HepG2 (cell line): ENCODE data around the gene ZBTB9. TPM values are rescaled to one million over a fixed set of nuclear protein-coding genes. Genes with fewer than 3 reads are reported as not detected.

Source experiments
- ATAC-seq: fragments of 200-7000 bp; cut with Tn5 transposase; 3 replicates; pipeline ENCODE4 v1.9.1; 2020; ENCODE audit warnings: mild to moderate bottlenecking, moderate library complexity
- BruUV-seq: library from RNA; stranded (reverse); fragments of 400-500 nt; replicated peaks from 2 replicates; lab custom pipeline; 2021; lab: Mats Ljungman, UMichigan
- CTCF ChIA-PET: fragments of 300-600 bp; formaldehyde crosslinking; extraction: SDS; loops from one replicate; lab custom pipeline; 2021; ENCODE audit warnings: low total read pairs, inconsistent platforms, low intra/inter-chr PET ratio; lab: Yijun Ruan, JAX
- POLR2A ChIA-PET: fragments of 350-600 bp; sonication (Branson Sonifier 250); formaldehyde crosslinking; loops from one replicate; lab custom pipeline; 2020; ENCODE audit warnings: antibody characterized with exemption, inconsistent platforms; lab: Yijun Ruan, JAX
- DNase-seq: peaks from one replicate; pipeline ENCODE4 v3.0.0-alpha.2; 2015; ENCODE audit warnings: low spot score
- FAIRE-seq: peaks from 3 replicates; lab custom pipeline; 2011; peaks lifted over from hg19 to GRCh38; lab: Jason Lieb, UNC
- H2AFZ ChIP-seq: one replicate; pipeline ENCODE4 v1.6.1; 2011; ENCODE audit warnings: low read length, inconsistent platforms
- H3K27ac ChIP-seq: fragments of 300-600 bp; 3 replicates; pipeline ENCODE4 v1.8.0; 2011; ENCODE audit warnings: mixed run types, mild to moderate bottlenecking, mixed read lengths, low read length, inconsistent platforms; ENCODE audit not compliant: insufficient read depth; ENCODE audit errors: extremely low read length
- H3K27me3 ChIP-seq, 2 experiments: fragments of 200-600 bp in 1 of 2; 2 replicates in 1 of 2; 3 replicates in 1 of 2; pipeline versions ENCODE4 v1.6.0 to v1.8.0; 2011; ENCODE audit warnings: low read length in 2 of 2, mild to moderate bottlenecking in 2 of 2, moderate library complexity in 2 of 2, inconsistent platforms in 1 of 2; ENCODE audit not compliant: insufficient read depth in 2 of 2, control insufficient read depth in 1 of 2
- H3K36me3 ChIP-seq, 2 experiments: fragments of 200-600 bp in 1 of 2; replicated peaks in 1 of 2; 2 replicates in 1 of 2; 3 replicates in 1 of 2; pipeline versions ENCODE4 v1.5.1 to v1.8.0; 2011; ENCODE audit warnings: low read length in 2 of 2, inconsistent platforms in 1 of 2; ENCODE audit not compliant: insufficient read depth in 2 of 2, control insufficient read depth in 1 of 2
- H3K4me1 ChIP-seq: 2 replicates; pipeline ENCODE4 v1.5.1; 2012; ENCODE audit warnings: low read length, inconsistent platforms; ENCODE audit not compliant: insufficient read depth
- H3K4me2 ChIP-seq: 2 replicates; pipeline ENCODE4 v1.6.0; 2011; ENCODE audit warnings: low read depth, low read length, inconsistent platforms
- H3K4me3 ChIP-seq, 3 experiments: fragments of 200-600 bp in 1 of 3; sonication (generic), shearing (Covaris generic) in 1 of 3; replicated peaks in 1 of 3; 2 replicates each; pipeline ENCODE4 v1.5.1; 2011 to 2016; ENCODE audit warnings: low read length in 3 of 3, inconsistent platforms in 2 of 3, low read depth in 2 of 3, mild to moderate bottlenecking in 2 of 3, control low read depth in 1 of 3, mixed read lengths in 1 of 3; ENCODE audit not compliant: insufficient read depth in 1 of 3
- H3K79me2 ChIP-seq: one replicate; pipeline ENCODE4 v1.6.1; 2011; ENCODE audit warnings: low read length, inconsistent platforms; ENCODE audit not compliant: insufficient read depth
- H3K9ac ChIP-seq: 2 replicates; pipeline ENCODE4 v1.6.0; 2011; ENCODE audit warnings: mild to moderate bottlenecking, low read depth, low read length, inconsistent platforms; ENCODE audit not compliant: insufficient read depth
- H3K9me3 ChIP-seq: 2 replicates; pipeline ENCODE4 v1.5.1; 2012; ENCODE audit warnings: mild to moderate bottlenecking, low read length
- H4K20me1 ChIP-seq: 2 replicates; pipeline ENCODE4 v1.6.0; 2011; ENCODE audit warnings: inconsistent platforms, mild to moderate bottlenecking, low read length, moderate library complexity; ENCODE audit not compliant: insufficient read depth
- ARID3A ChIP-seq: IDR thresholded peaks from 2 replicates; pipeline ENCODE4 v1.6.1; 2012; ENCODE audit warnings: low read depth, low read length, improper control_type of control experiment
- FOXO4 ChIP-seq: sonication (generic); formaldehyde crosslinking; conservative IDR thresholded peaks from 2 replicates; pipeline ENCODE4 v1.8.1; 2023; ENCODE audit warnings: missing genetic modification reagents
- PAF1 ChIP-seq: IDR thresholded peaks from 2 replicates; pipeline ENCODE4 v1.6.1; 2016; ENCODE audit warnings: missing genetic modification reagents, missing compliant biosample characterization
- ZNF891 ChIP-seq: sonication (generic); formaldehyde crosslinking; IDR thresholded peaks from 2 replicates; pipeline ENCODE4 v1.5.0; 2020; ENCODE audit warnings: mild to moderate bottlenecking, missing genetic modification reagents
- WGBS: methylation state at CpG from one replicate; pipeline ENCODE4 v1.1.6; 2017; ENCODE audit warnings: low lambda C conversion rate; 5-methylcytosine and 5-hydroxymethylcytosine counted together
- in situ Hi-C: cut with HindIII; loops from 2 replicates; pipeline ENCODE4 v1.10.0; 2017; ENCODE audit warnings: low pct_unique_long_range_greater_than_20kb; ENCODE audit not compliant: extremely low pct_ligation_motif_present
- intact Hi-C: fragments of 100-400 bp; cut with micrococcal nuclease; formaldehyde crosslinking; loops from one replicate; pipeline ENCODE4 v1.10.0; 2022; ENCODE audit not compliant: unreplicated experiment
- polyA plus RNA-seq, 8 experiments: library from polyadenylated mRNA; depleted of rRNA in 3 of 8; stranded (reverse) in 7 of 8; unstranded in 1 of 8; fragments of >200 nt; fragmentation: Illumina TruSeq in 4 of 8; extraction: Trizol in 4 of 8; gene quantifications; 2 replicates each; pipeline versions ENCODE4 v1.2.1 to v1.2.3, GENCODE V29; 2011 to 2016; ENCODE audit warnings: low read depth in 4 of 8, missing spikeins in 1 of 8, mixed read lengths in 1 of 8; ENCODE audit not compliant: insufficient read depth in 1 of 8
- total RNA-seq, 5 experiments: library from RNA; depleted of rRNA; stranded (reverse); fragments of >200 nt; fragmentation: Illumina TruSeq; extraction: Trizol; gene quantifications; 2 replicates each; pipeline ENCODE4 v1.2.3, GENCODE V29; 2016; ENCODE audit warnings: low read depth in 1 of 5
- TF ChIP-seq, protein P1 (sequence below): sonication (generic); formaldehyde crosslinking; IDR thresholded peaks from 2 replicates; pipeline ENCODE4 v1.4.0; 2020; ENCODE audit warnings: mild to moderate bottlenecking, missing genetic modification reagents
- TF ChIP-seq, protein P2 (sequence below): sonication (generic); formaldehyde crosslinking; IDR thresholded peaks from 2 replicates; pipeline ENCODE4 v1.5.1; 2020; ENCODE audit warnings: missing genetic modification reagents, mild to moderate bottlenecking, borderline replicate concordance

Gene ZBTB9
- total and polyA plus RNA-seq, 2 of the 13 experiments (the other 11 are each of a cell fraction or from before 2014, with no cell fraction given) = 5.3 to 9.2 TPM

GRCh38 chr6:33452496-33452895 lies 1.9 kb upstream of the ZBTB9 start (continued):
- TF ChIP-seq, protein P1, sequence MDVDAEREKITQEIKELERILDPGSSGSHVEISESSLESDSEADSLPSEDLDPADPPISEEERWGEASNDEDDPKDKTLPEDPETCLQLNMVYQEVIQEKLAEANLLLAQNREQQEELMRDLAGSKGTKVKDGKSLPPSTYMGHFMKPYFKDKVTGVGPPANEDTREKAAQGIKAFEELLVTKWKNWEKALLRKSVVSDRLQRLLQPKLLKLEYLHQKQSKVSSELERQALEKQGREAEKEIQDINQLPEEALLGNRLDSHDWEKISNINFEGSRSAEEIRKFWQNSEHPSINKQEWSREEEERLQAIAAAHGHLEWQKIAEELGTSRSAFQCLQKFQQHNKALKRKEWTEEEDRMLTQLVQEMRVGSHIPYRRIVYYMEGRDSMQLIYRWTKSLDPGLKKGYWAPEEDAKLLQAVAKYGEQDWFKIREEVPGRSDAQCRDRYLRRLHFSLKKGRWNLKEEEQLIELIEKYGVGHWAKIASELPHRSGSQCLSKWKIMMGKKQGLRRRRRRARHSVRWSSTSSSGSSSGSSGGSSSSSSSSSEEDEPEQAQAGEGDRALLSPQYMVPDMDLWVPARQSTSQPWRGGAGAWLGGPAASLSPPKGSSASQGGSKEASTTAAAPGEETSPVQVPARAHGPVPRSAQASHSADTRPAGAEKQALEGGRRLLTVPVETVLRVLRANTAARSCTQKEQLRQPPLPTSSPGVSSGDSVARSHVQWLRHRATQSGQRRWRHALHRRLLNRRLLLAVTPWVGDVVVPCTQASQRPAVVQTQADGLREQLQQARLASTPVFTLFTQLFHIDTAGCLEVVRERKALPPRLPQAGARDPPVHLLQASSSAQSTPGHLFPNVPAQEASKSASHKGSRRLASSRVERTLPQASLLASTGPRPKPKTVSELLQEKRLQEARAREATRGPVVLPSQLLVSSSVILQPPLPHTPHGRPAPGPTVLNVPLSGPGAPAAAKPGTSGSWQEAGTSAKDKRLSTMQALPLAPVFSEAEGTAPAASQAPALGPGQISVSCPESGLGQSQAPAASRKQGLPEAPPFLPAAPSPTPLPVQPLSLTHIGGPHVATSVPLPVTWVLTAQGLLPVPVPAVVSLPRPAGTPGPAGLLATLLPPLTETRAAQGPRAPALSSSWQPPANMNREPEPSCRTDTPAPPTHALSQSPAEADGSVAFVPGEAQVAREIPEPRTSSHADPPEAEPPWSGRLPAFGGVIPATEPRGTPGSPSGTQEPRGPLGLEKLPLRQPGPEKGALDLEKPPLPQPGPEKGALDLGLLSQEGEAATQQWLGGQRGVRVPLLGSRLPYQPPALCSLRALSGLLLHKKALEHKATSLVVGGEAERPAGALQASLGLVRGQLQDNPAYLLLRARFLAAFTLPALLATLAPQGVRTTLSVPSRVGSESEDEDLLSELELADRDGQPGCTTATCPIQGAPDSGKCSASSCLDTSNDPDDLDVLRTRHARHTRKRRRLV (CRISPR knock-in tag) = no peak
- TF ChIP-seq ZNF891 (CRISPR knock-in tag) = no peak
- TF ChIP-seq PAF1 = no peak
- no peak for TF ChIP-seq FOXO4
- TF ChIP-seq, all 625 proteins: peak for 0

DNA sequence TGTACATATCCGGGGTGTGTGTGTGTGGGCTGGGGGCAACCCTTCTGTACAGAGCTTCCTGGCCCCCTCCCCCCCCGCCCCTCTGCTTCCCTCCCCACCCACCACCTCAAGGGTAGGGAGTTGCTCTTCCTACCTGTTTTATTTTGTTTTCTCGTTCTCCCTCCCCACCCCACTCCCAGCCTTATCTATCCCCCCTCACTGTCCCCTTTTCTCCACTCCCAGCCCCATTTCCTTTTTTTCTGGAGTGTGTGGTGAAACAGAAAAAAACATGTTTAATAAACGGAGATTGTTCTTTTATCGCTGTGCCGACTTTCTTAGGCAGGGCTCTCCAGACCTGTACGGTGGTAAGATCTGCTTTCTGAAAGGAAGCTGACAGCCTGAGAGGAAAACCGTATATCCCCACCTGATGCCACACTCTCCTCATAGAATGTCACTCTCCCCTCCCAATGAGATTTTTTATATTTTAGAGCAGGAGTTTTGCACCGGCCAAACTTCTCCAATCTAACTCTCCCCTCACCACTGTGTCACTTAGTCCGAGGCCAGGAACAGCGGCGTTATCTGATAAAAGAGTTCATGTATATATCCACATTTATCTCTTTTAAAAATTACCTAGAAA lies 875 bp upstream of the ZBTB9 start:
- no peaks in the 10 kb centered on the region for H3K9me3 ChIP-seq
- H3K4me3 ChIP-seq = peak overlapping the region; percentile 92 to 100 (median 95)
- H3K79me2 ChIP-seq = peaks cover 15% of the 10 kb centered on the region
- FAIRE-seq = no peak
- ATAC-seq = no peak
- peaks cover 0 to 9% of the 10 kb centered on the region in 2 experiments; a peak in 3 of 5 replicates for H3K36me3 ChIP-seq
- no peaks in the 10 kb centered on the region for H4K20me1 ChIP-seq
- ChIA-PET POLR2A (interaction anchor here (0.9 to 2.0 kb wide), 14 partner anchors 9 to 482 kb away, joined by 3 to 17 read pairs (median 6); partner anchors contain the start of genes BAK1, CUTA, RING1 and RPS18), CTCF (no interaction called here)
- DNase-seq = no peak
- peak overlapping the region; percentile 85 for H3K9ac ChIP-seq
- intact Hi-C loops (loop anchor here (1.0 kb wide), 2 partner anchors 25 to 127 kb away; partner anchors contain the start of gene BAK1), in situ Hi-C loops (no loop called here)
- BruUV-seq = no TSS peak
- H3K4me2 ChIP-seq = peak overlapping the region; percentile 98
- H3K27ac ChIP-seq = peak overlapping the region; percentile 46
- no peak overlapping the region for H2AFZ ChIP-seq
- H3K27me3 ChIP-seq = no peaks in the 10 kb centered on the region; a peak in 1 of 5 replicates
- WGBS = 5% methylated on average over 12 of the region's 12 CpGs
- H3K4me1 ChIP-seq = peaks cover 20% of the 10 kb centered on the region
- TF ChIP-seq ARID3A = 0 out of 2 replicates have a peak, but pooled peaks have one; percentile 1
- TF ChIP-seq, protein P2, sequence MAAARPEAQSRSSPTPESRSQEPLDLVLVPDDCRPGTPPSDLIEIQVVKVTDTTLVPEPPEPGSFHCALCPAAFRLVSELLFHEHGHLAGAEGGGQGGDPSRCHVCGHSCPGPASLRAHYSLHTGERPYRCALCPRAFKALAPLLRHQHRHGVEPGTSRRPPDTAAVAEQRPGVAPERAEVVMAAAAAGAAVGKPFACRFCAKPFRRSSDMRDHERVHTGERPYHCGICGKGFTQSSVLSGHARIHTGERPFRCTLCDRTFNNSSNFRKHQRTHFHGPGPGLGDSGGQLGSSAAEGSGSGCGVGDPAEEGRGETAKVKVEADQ = 0 out of 2 replicates have a peak, but pooled peaks have one; percentile 9
